GM12865 (cell line): ENCODE measurements around the gene ING5.

Experiments
- DNase-seq: peaks from one replicate; pipeline ENCODE4 v3.0.0; 2010; ENCODE audit warnings: low read depth
- H3K4me3 ChIP-seq: 2 replicates; pipeline ENCODE4 v1.5.1; 2011; ENCODE audit warnings: mild to moderate bottlenecking, low read depth, low read length, control low read depth
- CTCF ChIP-seq: IDR thresholded peaks from 2 replicates; pipeline ENCODE4 v1.5.1; 2011; ENCODE audit warnings: low read length, control low read depth, low read depth, inconsistent platforms; ENCODE audit not compliant: insufficient read depth; ENCODE audit errors: missing control alignments

ING5 gene

GRCh38 chr2:241708879-241709278, 7.0 kb downstream of the ING5 start:
- no peak for TF ChIP-seq CTCF
- no peak overlapping the region for H3K4me3 ChIP-seq
- no peak for DNase-seq

- no peak for TF ChIP-seq CTCF
- DNase-seq, result no peak
- no peak overlapping the region for H3K4me3 ChIP-seq
Measured at GRCh38 chr2:241719093-241719492, 17.3 kb downstream of the ING5 start.

- DNase-seq, result no peak
- no peak overlapping the region for H3K4me3 ChIP-seq
- no peak for TF ChIP-seq CTCF
Measured at GRCh38 chr2:241720099-241720498, 18.3 kb downstream of the ING5 start.

GRCh38 chr2:241720560-241720959, 18.7 kb downstream of the ING5 start:
- DNase-seq, result no peak
- H3K4me3 ChIP-seq, result no peak overlapping the region
- TF ChIP-seq CTCF, result no peak

GRCh38 chr2:241721852-241722251, 20.0 kb downstream of the ING5 start:
- no peak for TF ChIP-seq CTCF
- H3K4me3 ChIP-seq, result no peak overlapping the region
- DNase-seq, result no peak

- no peak for TF ChIP-seq CTCF
- H3K4me3 ChIP-seq, result no peak overlapping the region
- no peak for DNase-seq
Measured at GRCh38 chr2:241722896-241723454, 21.1 kb downstream of the ING5 start.

GRCh38 chr2:241724259-241724974, 22.6 kb downstream of the ING5 start:
- H3K4me3 ChIP-seq, result no peak overlapping the region
- no peak for DNase-seq
- no peak for TF ChIP-seq CTCF
